NCI-H748 (cell line): ENCODE data around the gene MAP7.

Experiments used
- DNase-seq: peaks from one replicate; lab custom pipeline; 2025; ENCODE audit not compliant: unreplicated experiment; lab: John Stamatoyannopoulos, UW

The MAP7 gene

DNA sequence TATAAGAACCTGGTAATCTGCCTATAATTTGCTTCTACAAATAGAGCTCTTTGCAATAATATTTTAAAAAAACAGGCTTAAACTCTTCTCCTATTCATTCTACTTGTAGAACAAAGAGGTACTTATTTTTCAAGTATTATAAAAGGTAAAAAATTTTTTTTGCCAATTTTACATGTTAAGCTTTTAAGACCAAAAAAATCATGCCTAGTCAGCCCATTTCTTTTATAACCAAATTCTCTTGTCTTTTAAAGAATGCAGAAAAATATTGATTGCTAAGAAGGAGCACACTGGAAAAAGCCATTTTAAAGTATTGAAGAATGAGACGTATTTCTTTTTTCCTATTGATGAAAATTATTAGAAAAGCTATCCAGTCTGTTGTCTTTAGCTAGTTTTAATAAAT lies 206.5 kb downstream of the MAP7 start:
- DNase-seq, result no peak

DNA sequence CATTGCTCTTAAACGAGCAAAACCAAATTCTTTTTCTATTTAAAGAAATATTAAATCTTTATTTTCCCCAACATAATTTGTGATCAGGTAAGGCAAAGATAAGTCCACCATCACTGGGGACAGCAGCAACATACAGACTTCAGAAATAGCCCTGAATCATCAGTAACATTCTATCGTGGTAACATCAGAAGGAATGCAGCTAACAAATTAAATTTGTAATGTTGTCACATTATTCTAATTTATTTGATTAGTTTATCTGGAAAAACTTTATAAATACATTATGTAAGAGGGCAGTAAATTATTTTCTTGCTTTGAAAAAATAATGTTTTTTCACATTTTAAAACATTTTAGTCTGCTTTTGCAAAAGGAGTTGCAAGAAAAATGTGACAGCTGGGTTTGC lies 206.9 kb downstream of the MAP7 start:
- DNase-seq, result no peak

DNA sequence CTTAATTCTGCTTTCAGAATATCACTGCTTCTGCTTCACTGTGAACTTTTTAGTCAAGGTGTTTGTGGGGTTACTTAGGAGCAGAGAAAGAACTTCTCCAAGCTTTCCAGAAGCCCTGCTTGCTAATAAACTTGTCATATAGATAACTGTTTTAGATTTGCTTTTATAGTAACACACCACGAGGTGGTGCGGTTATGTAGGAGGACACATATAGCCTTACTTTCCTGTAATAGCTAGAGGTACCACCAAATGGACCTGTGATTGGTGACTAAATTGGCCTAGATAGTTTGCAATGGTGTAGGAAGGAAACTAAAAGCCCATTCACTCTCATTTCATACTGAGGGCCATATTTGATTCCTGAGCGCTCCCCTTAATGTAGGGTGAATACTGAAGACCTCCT lies 208.3 kb downstream of the MAP7 start:
- DNase-seq, result no peak

DNA sequence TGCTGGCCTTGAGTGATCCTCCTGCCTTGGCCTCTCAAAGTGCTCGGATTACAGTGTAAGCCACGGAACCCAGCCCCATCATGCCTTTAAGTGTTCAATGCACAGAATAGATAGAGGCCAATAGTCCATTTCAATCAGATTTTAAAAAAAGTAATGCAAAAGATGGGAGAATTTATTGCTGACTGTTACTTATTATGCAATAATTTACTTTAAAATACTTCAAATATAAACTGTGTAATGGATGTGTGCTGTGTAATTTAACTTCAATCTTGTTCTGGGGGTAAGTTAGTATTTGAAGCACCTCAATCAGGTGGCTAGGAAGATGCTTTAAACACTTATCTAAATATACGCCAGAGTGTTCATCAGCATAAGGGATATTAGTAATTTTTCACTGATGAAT lies 208.9 kb downstream of the MAP7 start:
- no peak for DNase-seq

DNA sequence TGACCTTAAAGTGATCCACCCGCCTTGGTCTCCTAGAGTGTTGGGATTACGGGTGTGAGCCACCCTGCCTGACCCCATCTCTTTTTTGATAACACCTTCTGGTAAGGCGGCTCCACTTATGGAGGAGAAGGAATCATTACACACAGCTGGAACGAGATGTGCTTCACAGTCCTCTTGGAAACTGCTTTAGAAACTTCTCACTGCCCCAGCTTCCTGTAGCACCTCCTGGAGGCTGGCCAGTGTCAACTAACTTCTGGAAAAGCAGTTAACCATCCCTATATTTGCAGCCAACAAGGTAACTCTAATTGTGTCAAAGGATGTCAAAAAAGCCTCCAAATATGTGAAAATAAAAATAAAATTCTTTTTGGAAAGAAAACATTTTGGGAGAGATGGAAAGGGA lies 211.7 kb downstream of the MAP7 start:
- DNase-seq, result no peak

DNA sequence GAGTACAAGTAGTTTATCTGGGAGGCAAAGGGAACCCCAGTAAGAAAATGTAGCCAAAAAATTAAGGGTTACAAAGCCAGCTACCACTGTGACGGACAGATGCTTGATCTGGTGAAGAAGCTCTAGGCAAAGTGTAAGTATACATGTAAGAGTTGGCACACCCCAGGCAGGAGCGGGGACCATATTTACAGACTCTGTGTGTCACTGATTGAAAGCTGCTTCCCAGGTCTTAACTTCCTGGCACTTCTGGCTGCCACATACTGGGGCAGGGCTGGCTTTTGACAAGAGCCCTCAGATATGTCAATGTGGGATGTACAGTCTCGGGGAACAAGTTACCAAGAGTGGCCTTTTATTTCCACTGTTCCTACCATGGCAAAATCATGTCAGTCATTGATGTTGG lies 212.6 kb downstream of the MAP7 start:
- no peak for DNase-seq

DNA sequence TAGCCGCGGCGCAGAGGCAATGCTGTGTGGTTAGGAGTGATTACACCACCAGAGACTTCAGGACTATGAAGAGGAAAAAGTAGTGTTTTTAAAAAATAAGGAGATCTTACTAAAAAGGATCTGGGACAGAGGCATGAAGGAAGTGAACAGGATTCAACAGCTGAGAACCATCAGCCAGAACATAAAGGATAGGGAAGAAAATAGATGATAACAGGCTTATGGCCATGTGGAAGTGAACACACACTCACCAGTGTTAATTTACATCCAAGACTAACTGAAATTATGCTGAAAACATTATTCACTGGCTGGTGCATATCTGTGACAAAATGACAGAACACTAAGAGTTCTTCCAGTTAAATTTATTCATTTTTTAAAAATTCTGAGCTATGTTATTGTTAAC lies 213.1 kb downstream of the MAP7 start:
- DNase-seq, result no peak

DNA sequence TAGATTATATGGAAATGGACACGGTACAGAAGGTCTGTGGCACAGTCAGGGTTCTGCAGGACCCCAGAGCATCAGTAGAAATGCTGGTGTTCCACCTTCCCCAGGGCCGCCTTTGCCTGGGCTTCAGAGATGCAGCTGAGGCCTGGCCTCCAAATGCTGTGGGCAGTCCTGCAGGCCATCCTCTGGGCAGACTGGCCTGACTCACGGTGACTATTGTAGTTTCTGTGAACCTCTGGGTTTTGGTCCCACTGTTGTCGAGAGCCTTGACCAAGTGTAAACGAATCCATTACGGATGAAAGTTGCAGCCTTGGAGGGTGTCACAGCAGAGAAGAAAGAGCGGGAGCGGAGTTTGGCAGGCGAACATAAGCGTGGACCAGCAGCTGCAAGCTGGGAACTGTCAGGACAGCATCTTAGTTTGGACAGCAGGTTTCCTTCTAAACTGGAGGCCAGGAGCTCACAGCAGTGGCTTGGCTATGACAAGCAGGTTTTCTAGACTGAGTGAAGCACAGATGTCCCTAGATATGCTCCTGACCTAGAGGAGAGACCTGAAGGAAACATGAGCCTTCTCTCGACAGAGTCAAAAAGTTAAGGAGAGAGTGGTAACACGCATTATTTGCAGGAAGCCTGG lies 214.4 kb downstream of the MAP7 start:
- no peak for DNase-seq

DNA sequence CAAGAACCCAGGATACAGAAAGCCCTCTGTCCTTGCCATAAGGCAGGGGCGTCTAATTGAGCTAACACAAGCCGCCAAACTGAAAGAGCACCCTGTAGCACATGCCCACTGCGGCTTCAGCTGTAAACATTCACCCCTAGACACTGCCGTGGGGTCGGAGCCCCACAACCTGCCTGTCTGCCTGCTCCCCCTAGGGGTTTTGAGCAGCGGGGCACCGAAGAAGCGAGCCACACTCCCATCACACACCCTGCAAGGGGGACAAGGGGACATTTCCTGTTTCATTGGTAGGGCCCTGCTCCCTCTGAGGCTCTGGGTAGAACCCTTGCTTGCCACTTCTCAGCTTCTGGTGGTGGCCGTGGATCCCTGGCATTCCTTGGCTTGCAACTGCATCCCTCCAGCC lies 215.4 kb downstream of the MAP7 start:
- no peak for DNase-seq

DNA sequence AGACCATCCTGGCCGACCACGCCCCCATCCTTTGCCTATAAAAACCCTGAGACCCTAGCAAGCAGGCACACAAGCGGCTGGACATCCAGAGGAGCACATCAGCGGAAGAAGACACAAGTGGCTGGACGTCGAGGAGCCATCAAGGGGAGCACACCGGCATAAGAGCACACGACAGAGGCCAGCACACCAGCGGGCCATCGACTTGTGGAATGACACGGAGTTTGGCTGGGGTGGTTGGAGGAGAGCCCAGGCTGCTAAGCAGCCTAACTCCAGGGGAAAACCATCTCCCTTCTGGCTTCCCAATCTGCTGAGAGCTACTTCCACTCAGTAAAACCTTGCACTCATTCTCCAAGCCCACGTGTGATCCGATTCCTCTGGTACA lies 215.8 kb downstream of the MAP7 start:
- DNase-seq, result no peak

DNA sequence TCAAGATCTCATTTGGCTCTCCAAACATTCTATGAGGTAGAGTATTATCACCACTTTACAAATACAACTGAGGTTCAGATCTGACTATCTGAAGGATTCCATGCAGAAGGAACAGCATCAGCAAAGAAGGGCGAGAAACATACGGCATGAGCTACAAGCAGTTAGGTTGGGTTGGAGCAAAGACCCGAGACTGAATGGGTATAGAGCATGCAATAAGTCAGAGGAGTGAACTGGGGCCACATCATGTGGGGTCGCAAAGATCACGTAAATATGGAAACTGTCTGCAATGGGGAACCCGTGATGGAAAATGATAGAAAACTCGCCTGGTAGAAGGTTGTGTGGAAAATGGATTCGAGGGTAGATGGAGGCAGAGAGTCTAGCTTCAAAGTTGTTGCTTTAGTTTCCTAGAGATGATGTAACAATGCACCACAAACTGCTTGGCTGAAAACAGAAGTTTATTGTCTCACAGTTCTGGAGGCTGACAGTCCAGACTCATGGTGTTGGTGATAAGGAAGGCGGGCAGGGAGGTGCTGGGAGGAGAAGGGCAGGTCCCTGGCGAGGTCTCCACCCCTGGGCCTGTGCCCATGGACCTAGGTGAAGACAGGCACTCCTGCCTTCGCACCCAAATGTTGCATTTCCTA lies 216.3 kb downstream of the MAP7 start:
- no peak for DNase-seq

DNA sequence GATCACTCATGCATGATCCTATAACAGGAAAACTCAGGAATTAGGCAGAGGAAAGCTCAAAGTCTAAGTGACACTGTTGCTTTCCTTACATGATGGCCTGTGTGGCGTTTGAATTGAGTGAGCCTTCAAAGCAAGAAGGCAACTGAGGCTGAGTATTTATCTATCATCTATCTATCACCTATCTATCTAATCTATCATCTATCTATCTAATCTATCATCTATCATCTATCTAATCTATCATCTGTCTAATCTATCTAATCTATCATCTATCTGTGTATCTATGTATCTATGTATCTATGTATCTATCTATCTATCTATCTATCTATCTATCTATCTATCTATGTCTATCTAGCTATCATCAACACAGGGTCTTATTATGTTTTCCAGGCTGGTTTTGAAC lies 218.8 kb downstream of the MAP7 start:
- no peak for DNase-seq

DNA sequence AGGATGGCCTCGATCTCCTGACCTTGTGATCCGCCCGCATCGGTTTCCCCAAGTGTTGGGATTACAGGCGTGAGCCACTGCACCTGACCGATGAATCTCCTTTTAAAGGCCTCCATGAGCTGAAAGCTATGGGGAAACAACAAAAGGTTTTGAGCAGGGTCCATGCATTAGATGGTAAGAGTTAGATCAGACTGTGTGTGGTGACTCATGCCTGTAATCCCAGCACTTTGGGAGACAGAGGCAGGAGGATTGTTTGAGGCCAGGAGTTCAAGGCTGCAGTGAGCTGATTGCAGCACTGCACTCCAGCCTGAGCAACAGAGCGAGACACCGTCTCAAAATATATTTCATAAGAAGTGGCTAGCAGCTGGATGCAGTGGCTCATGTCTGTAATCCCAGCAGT lies 219.6 kb downstream of the MAP7 start:
- DNase-seq, result no peak

DNA sequence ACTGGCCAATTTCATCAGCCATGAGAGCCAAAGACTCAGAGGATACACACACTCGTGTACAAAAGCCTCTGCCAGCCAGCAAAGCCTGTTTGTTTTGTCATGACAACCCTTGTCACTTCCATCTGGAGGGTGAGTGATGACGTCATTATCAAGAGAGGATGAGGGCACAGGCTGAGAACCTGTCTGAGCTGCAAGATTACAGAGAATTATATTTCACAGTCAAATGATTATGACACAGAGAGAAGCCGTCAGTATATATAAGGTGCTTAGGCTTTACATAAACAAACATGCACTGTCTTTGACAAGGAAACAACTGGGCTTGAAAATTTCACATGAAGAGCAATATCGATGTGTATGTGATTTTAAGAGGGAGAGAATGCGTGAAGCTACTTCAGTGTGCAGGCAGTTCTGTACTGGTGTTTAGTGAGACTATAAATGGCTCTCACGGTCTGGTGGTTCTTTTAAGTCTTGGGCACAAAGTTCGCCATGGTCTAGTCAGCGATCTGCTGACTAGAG lies 224.1 kb downstream of the MAP7 start:
- peak; percentile 66 for DNase-seq

DNA sequence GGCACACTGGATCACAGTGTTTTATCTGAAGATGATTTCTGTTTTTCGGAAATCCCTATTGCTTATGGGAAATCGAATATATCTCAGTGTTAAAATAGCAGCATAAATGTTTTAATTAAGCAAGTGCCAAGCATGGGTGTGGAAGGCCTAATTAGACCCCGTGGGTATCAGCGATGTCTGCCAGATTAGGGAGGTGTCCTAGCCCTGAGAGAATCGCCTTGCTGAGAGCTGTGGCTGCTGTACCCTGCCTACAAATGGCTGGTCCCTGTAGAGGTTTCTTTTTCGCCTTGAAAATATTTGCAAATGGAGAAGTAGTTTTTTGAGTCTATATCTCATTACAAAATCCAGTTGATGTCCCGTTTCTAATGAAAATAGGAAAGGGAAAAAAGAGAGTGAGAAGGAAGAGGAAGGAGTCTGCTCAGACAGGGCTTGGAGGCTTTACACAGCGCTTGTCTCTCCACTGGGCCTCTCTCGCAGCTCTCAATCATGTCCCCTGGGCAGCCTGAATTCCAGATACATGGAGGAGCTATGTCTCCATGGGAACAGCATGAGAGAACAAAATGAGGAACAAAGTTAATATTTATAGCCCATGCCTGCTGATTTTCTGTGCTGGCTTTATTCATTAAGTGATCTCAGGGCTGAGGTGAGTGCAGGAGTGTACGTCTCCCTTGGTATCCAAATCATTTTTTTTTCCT lies 225.4 kb downstream of the MAP7 start:
- no peak for DNase-seq

DNA sequence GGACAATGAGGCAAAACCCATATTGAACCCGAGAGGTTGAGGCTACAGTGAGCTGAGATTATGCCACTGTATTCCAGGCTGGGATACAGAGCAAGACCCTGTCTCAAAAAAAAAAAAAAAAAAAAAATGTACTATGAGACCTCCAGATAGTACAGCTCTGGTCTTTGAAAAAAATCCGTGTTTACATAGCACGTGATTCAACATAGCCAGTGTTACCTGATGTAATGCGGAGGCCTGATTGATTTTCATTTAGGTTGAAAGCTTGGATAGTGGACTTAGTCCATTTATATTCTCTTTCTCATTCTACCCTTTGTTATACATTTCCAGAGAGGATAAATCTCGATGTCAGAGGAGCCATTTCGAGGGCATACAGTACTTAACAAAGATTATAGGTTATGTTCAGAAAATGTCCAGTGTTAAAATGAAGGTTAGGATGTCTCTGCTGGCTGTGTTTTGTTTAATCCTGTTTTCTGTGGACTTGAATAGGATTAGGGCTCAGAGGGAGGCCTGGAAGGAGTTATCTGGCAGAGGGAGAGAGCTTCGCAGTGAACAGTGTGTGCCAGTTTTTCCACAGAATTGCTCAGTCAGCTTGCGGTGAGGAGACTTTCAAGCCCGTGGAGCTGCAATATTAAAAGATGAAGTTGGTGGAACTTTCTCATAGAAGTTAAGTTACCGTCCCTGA lies 226.7 kb downstream of the MAP7 start:
- no peak for DNase-seq

DNA sequence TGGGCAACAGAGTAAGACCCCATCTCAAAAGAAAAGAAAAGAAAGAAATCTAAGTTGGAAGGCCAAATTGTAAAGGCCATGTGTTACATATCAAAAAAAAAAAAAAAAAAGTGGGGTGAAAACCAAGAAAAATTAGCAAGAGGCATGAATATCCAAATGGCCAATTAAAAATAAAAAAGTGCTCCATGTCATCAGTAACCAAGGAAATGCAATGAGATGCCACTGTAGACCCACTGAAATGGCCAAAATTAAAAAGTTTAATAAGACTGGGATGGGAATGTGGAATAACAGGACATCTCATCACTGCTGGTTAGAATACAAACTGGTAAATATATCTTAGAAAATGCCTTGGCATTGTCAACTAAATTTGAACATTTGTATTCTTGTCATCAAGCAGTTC lies 230.5 kb downstream of the MAP7 start:
- no peak for DNase-seq

DNA sequence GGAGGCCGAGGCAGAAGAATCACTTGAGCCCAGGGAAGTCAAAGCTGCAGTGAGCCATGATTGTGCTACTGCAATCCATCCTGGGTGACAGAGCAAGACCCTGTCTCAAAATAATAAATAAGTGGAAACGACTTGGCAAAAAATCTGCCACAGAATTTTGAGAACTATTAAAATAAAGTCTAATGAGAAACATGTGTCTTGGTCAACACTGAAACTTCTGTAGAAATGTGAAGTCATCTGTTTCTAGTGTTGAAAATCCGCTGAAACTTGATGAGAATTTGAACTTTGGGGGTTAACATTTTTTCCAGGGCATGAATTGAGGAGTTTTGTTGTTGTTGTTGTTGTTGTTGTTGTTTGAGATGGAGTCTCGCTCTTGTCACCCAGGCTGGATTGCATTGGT lies 231.5 kb downstream of the MAP7 start:
- no peak for DNase-seq

DNA sequence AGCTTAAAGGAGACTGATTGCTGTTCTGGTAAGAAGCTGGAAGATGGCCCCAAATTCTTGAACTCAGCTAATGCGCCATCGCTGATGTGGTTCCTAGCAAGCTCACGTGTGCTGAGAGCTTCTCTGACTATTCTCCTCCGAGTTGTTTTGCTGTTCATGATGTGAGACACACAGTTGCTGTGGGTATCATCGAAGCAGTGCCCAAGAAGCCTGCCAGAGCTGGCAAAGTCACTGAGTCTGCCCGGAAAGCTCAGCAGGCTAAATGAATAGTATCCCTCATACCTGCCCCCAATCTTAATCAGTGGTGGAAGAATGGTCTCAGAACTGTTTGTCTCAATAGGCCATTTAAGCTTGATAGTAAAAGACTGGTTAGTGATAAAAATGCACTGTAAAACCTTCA lies 232.3 kb downstream of the MAP7 start:
- DNase-seq, result no peak

DNA sequence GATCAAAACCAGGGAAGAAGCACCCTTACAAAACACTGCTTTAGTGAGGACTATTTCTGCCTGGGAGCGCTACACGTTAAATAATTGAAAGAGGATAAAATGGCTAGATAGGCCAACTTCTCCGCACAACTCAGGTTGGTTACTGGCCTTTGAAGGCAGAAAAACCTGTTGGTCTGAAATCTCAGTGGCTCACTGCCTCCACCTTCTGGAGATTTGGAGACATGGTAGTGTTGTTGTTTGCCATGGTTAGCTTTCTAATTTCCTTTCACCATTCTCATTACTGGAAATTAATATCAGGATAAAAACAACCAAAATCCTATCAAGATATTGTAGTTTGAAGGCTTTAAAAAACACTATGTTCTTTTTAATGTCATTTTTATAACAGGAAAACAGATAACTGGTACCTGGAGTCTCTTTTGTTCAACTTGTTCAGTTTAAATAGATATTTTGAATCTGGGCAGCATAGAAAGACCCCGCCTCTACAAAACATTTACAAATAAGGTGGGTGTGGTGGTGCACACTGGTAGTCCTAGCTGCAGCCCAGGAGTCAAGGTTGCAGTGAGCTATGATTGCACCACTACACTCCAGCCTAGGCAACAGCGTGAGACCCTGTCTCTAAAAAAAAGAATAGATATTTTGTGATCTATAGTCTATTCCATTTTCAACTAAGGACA lies 233.1 kb downstream of the MAP7 start:
- DNase-seq, result peak; percentile 68

DNA sequence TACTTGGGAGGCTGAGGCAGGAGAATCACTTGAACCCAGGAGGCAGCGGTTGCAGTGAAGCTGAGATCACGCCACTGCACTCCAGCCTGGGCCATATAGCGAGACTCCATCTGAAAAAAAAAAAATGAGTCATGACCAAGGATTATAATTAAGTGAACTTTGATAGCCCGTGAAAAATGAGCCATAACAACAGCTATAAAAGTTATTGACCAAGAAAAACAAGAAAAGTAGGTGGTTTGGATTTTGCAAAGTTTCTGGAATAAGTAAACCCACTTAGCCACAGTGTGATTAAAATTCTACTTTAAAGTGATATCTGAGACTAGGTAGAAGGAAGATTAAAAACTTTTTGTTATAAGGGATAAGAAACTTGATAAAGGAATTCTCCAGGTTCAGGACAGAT lies 234.6 kb downstream of the MAP7 start:
- DNase-seq, result no peak
